GM04504 (cell line): Measurements from ENCODE around the gene RAF1.
"Not testable (repeated sequence)": the region's sequence is repeated elsewhere in the genome, so short reads cannot be mapped to it uniquely, and the experiment has no call there.

ENCODE experiments used
- DNase-seq: peaks from one replicate; pipeline ENCODE4 v3.0.0-alpha.2; 2012; ENCODE audit warnings: low read depth

RAF1 gene

DNA sequence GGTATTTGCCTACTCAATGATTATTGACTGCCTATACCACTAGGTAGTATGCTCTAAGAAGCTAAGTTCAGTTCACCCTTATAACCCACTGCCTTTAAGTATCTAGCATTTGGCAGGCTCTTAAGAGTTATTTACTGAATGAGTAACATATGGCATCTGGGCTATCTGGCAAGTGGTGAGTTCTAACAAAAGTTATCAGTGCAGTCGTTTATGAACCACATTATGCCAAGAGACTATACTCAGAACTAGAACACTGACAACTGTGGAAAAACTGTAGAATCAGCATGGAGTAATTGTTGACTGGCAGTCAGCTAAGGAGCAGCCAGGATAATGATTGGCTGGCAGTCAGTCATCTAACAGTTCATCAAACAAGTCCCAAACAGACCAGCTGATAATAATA, 25.8 kb downstream of the RAF1 start:
- DNase-seq = no peak

DNA sequence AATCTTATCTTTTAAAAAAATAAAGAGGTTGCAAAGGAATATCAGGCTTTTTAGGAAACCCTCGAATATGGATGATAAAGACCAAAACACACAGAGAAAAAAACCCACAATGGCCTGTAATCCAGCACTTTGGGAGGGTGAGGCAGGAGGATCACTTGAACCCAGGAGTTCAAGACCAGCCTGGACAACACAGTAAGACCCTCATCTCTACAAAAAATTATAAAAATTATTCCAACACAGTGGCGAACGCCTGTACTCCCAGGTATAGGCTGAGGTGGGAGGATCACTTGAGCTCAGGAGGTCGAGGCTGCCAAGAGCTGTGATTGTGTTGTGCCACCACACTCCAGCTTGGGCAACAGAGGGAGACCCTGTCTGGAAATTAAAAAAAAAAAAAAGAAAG, 30.8 kb downstream of the RAF1 start:
- DNase-seq = no peak

DNA sequence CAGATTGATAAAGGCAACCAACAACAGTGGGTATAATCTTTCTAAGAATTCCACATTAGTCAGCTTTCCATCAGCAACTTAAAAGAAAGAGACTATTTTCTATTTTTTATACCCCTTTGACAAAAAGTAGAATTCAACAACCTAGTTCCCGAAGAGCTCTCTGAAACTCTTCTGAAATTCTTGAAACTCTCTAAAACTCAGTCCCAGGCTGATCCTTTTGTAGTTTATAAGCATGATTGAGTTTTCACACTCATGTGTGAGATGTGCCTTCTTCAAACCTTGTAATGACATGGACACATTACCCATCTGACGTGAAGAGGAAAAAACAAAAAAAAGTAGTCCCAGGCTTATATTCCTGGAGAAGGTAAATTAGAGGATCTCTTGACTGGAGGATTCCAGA, 31.4 kb downstream of the RAF1 start:
- no peak for DNase-seq

DNA sequence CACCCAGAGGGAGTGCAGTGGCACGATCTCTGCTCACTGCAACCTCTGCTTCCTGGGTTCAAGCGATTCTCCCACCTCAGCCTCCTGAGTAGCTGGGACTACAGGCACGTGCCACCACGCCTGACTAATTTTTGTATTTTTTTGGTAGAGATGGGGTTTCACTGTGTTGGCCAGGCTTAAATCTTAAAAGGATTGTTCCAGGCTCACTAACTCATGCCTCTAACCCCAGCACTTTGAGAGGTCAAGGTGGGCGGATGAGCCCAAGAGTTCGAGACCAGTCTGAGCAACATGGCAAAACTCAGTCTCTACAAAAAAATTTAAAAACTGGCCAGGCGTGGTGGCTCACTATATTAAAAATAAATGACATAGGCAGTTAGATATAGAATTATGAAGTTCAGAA, 33.1 kb downstream of the RAF1 start:
- not testable (repeated sequence) for DNase-seq

DNA sequence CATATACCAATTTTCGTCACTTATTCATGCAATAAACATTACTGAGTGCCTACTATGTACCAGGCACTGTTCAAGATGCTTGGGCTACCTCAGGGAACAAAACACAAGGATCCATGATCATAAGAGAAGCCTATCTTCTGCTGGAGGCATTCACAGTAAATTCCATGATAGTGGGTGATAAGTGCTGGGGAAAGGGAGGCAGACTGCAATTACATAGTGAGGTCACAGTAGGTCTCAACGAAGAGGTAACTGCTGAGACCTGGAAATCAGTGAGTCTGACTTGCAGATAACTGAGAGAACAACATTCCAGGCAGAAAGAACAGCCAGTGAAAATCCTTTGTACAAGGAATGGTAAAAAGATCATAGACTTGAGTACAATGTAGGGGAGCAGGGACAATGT, 33.6 kb downstream of the RAF1 start:
- no peak for DNase-seq

DNA sequence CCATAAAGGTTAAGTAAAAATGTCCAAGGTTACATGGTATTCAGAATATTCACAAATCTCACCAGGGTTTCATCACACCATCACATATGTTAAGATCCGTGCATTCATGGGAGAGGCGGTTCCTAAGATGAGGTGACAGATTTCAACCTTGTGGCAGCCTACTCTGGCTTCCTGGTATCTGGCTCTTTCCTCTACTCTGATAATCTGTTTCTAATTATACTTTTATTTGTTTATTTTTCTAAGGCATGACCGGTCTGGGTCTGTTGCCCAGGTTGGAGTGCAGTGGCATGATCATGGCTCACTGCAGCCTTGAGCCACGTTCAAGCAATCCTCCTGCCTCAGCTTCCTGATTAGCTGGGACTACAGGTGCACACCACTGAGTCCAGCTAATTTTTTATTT, 34.4 kb downstream of the RAF1 start:
- peak; percentile 34 for DNase-seq

DNA sequence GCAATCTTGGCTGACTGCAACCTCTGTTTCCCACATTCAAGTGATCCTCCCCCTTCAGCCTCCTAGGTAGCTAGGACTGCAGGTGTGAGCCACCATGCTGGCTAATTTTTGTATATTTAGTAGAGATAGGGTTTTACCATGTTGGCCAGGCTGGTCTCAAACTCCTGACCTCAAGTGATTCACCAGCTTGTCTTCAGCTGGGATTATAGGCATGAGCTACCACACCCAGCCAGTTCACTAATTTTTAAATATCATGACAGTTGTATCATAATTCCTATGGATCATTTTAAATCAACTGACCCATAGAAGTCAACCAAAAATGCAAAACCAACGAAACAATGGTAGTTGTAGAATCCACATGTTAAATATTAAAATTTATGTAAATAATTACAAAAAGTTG, 35.1 kb downstream of the RAF1 start:
- DNase-seq = no peak

DNA sequence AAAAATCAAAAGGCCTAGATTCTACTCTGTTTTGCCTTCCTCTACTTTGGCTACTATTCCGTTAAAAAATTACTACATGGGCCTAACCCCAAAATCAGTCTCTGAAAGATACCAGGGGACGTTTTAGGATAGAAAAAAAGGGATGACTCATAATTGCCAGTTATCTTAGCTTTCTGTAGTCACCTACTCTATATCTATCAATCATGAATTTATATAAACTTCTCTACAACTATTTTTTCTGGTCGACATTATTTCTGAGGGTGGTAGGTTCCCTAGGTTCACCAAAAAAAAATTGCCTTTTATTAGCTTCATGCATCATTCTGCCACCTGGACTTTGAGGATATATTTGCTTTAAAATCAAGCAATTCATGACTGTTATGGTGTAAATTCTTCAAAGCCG, 36.5 kb downstream of the RAF1 start:
- no peak for DNase-seq

DNA sequence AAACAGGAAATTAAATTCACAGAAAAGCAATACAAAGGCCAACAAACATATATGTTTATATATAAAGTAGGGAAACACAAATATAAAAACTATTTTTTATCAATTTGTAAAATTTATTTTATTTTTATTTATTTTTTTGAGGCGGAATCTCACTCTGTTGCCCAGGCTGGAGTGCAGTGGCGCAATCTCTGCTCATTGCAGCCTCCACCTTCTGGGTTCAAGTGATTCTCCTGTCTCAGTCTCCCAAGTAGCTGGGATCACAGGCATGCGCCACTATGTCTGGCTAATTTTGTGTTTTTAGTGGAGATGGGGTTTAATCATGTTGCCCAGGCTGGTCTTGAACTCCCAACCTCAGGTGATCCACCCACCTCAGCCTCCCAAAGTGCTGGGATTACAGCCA, 39.0 kb downstream of the RAF1 start:
- DNase-seq = not testable (repeated sequence)

DNA sequence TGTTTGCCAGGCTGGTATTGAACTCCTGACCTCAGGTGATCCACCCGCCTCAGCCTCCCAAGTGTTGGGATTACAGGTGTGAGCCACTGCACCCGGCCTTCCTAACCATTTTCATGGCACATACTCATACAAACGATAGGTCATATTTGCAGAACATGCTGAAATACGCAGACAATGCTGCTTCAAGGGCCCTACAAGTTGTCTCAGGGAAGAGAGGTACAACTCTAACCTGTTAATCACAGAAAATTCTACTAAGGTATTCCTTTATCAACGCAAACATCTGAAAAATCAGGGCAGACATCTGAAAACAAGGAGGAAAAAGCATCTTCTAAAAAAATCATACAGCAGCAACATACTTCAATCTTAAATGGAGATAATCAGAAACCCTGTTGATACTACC, 39.9 kb downstream of the RAF1 start:
- DNase-seq = no peak

DNA sequence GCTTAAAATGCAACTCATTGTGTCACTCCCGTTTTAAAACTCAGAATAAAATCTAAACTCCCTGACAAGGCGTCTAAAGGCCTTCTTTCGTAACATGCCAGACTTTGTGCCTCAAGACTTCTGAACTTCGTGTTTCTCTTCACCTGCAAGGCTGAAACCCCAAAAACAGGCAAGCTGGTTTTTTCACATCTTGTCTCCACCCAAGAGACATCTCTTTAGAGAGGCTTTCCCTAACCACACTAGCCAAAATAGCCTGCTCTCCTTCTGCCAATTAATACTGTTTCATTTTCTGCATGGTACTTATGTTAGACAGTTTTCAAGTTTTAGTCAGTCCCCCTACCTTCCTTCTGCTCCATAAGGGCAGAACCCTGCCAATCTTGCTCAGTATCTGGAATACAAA, 41.6 kb downstream of the RAF1 start:
- no peak for DNase-seq

DNA sequence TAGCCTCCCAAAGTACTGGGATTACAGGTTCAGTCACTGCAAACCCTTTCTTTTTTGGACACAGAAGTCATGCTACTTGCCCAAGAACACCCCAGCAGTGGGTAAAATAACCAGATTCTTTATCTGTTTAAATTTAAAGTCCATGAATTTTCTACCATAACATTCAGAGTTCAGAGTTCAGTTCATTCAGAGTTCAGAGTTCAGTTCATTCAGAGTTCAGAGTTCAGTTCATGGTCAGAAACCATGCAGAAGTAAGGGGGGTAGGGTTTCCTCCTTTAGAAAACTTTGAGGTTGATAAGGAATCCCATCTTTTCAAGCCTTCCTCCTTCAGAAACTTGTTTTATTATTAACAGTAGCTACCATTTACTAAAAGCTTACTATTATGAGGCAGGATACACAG, 43.2 kb downstream of the RAF1 start:
- DNase-seq = no peak

DNA sequence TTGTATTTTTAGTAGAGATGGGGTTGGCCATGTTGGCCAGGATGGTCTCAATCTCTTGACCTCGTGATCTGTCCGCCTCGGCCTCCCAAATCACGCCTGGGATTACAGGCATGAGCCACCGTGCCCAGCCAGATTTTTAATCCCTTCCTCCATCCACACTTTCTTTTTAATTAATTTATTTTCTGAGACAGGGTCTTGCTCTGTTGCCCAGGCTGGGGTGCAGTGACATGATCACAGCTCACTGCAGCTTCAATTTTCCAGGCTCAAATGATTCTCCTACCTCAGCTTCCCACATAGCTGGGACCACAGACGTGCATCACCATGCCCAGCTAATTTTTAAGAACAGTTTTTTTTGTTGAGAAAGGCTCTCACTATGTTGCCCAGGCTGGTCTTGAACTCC, 43.6 kb downstream of the RAF1 start:
- no peak for DNase-seq

DNA sequence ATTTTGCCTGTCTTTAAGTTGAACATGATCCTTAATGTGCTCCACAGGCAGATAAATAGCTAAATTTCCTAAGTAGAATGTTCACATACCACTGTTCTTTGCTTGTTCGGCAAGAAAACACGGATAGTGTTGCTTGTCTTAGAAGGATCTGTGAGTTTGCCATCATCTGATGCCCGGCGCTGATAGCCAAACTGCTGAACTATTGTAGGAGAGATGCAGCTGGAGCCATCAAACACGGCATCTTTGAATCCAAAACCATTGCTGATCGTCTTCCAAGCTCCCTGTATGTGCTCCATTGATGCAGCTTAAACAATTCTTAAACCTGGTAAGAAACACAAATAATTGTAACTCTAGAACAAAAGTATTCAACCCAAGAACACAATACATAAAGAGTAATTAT, 45.5 kb downstream of the RAF1 start:
- DNase-seq = no peak

DNA sequence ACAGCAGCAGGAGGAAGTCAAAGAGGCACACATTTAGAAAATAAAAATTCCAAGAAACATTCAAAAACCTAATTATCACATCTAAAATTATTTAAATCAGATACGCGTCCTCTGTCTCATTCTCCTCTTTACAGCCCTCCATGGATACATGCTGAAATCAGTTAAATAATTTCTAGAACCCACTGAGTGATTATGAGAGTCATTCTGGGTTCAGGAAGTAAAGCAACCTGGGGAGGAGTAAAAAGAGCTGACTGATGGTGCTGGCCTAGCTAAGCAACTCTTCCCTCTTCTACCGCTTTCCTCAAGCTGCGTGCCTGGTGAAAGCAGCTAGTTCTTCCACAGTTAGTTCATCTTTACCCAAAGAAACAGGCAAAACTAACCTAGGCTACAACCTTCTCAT, 48.7 kb downstream of the RAF1 start:
- DNase-seq = no peak

DNA sequence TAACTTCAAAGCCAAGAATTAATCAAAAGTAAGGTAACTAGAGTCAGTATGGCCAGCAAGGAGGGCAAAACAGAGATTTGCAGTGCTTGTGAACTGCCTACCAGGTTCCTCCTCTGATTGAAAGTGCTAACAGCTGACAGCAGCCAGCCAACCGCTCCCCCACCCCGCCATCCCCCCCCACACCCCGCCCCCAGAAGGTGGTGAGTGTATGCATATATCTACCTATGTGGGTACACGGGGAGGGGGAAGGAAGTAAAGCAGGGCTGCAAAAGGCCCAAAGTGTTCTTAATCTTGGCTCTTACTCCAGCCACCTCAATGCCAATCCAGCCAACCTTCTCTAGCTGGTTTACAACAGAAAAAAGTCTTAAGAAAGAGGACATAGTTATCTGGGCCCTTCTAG, 50.7 kb downstream of the RAF1 start:
- no peak for DNase-seq

DNA sequence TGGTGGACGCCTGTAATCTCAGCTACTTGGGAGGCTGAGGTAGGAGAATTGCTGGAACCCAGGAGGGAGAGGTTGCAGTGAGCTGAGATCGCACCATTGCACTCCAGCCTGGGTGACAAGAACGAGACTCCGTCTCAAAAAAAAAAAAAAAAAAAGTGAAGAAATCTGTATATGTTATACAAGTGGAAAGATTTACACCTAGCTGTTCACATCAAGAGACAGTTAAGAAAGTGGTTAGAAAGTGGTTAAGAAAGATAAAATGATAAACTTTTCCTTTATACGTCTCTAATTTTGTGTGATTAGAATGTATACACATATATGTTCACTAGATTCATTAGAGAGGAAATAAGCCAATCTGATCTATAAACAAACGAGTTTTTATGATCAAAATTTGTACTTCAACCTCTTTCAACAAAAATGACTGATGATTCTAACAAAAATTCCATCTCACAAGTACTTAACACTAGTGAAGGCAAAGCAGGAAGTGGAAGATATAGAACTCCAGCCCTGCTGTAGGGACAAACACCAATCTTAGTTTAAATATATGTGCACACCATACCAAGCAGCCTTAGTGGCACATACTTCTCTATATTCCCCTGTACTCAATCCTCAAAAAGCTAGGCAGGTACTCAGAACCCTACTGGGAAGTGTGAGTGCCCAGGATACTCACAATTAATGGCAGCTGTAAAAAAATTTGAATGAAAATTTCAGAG, 51.2 kb downstream of the RAF1 start:
- DNase-seq = no peak

DNA sequence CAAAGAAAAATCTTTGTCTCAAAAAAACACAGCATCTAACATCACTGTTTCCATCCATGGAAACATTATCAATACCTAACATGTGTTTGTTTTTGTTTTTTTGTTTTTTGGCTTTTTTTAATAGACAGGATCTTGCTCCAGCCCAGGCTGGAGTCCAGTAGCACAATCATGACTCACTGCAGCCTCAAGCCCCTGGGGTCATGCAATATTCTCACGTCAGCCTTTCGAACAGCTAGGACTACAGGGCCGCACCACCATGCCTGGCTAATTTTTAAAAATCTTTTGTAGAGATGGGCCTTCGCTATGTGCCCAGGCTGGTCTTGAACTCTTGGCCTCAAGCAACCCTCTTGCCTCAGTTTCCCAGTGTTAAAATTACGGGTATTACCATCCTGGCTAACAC, 52.8 kb downstream of the RAF1 start:
- no peak for DNase-seq

DNA sequence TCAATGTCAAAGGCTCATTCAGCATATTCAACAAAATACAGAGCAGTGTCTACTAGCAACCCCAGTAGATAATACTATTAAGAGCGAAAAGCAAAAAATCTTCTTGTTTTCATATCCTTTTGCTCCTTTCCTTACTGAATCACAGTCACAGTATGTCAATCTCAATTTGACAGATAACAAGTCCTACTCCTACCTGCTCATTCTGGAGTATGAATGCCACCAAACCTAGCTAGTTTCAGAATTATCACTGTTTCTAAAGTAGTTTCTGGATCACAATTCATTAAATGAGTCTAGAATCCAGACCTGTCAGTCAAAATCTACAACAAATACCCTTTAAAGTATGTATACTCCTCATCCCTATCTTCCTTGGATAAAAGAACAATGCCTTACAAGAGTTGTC, 55.5 kb downstream of the RAF1 start:
- no peak for DNase-seq

DNA sequence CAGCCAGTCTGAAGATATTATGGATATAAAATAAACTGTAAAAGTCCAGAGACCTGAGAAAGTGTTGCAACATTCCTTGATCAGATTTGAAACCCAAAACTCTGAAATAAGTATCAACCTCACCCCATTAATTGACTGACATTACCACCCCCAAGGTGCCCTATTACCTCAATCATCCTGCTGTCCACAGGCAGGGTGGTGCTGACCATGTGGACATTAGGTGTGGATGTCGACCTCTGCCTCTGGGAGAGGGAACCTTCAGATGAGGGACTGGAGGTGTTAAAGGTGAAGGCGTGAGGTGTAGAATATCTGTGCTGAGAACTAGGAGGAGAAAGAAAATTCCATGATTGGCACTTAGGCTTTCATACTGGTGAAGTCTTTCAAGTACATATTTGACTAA, 59.9 kb downstream of the RAF1 start:
- no peak for DNase-seq

DNA sequence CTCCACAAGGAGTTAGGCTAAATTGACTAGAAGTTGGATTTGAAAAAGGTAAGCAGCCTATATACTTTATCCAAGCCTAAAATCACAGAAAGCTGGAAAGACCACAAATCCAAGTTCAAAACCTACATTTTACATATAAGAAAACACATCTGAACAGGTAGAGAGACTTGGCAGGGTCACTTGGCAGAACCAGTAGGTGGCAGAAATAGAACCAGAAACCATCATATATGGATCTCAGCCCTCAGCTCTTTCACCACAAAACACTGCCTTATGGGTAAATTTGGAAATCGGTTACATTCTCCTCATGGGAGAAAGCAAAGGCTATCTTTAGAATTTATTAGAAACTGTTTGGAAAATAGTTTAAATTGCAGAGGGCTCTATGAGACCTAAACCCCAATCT, 62.8 kb downstream of the RAF1 start:
- DNase-seq = no peak

DNA sequence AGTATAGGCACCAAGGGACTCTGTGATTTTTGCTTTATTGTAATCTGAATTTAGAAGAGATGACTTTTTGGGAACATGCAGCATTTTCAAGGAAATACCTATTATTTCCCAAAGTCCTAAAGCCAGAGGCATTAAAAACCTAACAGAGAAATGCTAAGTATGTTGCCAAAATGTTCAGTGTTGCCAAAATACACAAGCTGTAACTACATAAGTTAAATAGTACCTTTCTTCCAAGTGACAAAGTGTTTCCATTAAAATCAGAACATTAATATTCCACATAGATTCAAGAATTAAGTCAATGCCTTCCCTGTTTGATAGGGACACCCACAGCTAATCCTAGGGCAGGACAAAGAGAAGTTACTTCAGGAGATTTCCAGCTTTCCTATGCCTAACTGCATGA, 65.0 kb downstream of the RAF1 start:
- no peak for DNase-seq

DNA sequence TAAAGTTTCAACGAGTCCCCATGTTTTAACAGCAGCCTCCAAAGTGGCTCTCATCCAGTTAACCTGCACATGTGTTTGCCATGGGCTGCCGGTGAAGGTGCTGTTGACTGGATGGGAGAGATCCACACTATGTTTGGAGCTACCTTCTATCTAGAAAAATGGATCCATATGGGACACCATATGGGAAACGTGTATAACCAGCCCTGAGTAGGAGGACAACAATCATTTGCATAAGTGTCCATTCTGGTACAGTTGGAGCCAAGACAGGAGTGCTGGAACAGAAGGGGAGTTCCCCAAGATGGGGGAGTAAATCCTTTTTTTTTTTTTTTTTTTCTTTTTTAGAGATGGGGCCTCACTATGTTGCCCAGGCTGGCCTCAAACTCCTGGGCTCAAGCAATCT, 70.4 kb downstream of the RAF1 start:
- no peak for DNase-seq

DNA sequence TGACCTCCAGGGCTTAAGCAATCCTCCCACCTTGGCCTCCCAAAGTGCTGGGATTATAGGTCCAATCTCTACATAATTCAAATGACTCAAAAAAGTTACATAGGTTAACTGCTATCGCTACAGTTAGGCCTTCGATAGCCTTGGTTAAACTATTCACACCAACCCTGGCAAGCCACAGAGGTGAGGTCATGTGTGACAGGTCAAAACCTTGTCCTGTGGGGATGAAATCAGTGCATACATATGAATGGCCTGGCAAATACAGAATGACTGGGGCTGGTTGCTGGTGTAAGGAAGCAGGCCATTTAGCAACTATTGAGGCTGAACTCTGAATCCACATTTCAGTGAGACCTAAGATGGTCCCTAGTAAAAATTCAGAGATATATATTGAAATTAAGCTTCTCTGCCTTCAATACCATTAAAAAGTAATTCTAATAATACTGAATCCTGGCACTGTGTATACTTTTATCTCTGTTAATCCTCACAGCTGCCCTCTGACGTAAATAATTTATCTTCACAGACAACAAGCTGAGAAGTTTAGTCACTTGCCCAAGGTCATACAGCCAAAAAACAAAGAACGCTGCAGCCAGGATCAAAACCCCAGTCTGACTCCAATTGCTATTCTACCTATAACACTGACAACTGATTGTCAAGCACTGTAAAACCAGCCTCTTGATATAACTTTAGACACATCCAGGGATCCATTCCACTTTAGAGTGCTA, 71.8 kb downstream of the RAF1 start:
- DNase-seq = no peak
